Activated CD4-positive, alpha-beta T cell treated with anti-CD3 and anti-CD28 coated beads for 36 hours (primary cell): ENCODE data around the gene GSTCD. TPM values are rescaled to one million over a fixed set of nuclear protein-coding genes. Genes with fewer than 3 reads are reported as not detected.

Source experiments
- ATAC-seq: fragments of 200-7000 bp; cut with Tn5 transposase; one replicate; pipeline ENCODE4 v1.10.0; 2021; ENCODE audit warnings: mild to moderate bottlenecking, moderate library complexity
- CTCF ChIA-PET: fragments of 350-600 bp; sonication (Branson Sonifier 250); formaldehyde crosslinking; loops from one replicate; lab custom pipeline; 2021; ENCODE audit warnings: antibody characterized with exemption; lab: Charles Lee
- POLR2A ChIA-PET: fragments of 350-600 bp; sonication (Branson Sonifier 250); formaldehyde crosslinking; loops from one replicate; lab custom pipeline; 2021; ENCODE audit warnings: antibody characterized with exemption, inconsistent platforms; lab: Charles Lee
- DNase-seq: peaks from one replicate; pipeline ENCODE4 v3.0.0-alpha.2; 2020
- H3K27ac Mint-ChIP-seq: one replicate; pipeline ENCODE4 v1.8.0; 2021; ENCODE audit warnings: mixed read lengths
- H3K27me3 Mint-ChIP-seq: one replicate; pipeline ENCODE4 v1.8.0; 2021; ENCODE audit warnings: mixed read lengths
- H3K36me3 Mint-ChIP-seq: one replicate; pipeline ENCODE4 v1.8.0; 2021; ENCODE audit warnings: low read depth, mixed read lengths
- H3K4me1 Mint-ChIP-seq: one replicate; pipeline ENCODE4 v1.8.0; 2021; ENCODE audit warnings: mixed read lengths
- H3K4me3 Mint-ChIP-seq: one replicate; pipeline ENCODE4 v1.8.0; 2021; ENCODE audit warnings: mild to moderate bottlenecking, moderate library complexity, mixed read lengths
- H3K9me3 Mint-ChIP-seq: one replicate; pipeline ENCODE4 v1.8.0; 2021; ENCODE audit warnings: low read depth, mixed read lengths
- intact Hi-C, 2 experiments: fragments of 100-400 bp; cut with DNase I in 1 of 2; cut with micrococcal nuclease in 1 of 2; formaldehyde crosslinking; loops; one replicate each; pipeline versions ENCODE4 v1.14.2 to v1.15.1; 2022 to 2024; cut with DNase I, micrococcal nuclease
- total RNA-seq, 2 experiments: library from RNA; stranded (reverse); gene quantifications; one replicate each; pipeline ENCODE4 v1.2.3, GENCODE V29; 2021

The GSTCD gene
- total RNA-seq: 10 to 100 TPM; 16.1 to 16.3 TPM

DNA sequence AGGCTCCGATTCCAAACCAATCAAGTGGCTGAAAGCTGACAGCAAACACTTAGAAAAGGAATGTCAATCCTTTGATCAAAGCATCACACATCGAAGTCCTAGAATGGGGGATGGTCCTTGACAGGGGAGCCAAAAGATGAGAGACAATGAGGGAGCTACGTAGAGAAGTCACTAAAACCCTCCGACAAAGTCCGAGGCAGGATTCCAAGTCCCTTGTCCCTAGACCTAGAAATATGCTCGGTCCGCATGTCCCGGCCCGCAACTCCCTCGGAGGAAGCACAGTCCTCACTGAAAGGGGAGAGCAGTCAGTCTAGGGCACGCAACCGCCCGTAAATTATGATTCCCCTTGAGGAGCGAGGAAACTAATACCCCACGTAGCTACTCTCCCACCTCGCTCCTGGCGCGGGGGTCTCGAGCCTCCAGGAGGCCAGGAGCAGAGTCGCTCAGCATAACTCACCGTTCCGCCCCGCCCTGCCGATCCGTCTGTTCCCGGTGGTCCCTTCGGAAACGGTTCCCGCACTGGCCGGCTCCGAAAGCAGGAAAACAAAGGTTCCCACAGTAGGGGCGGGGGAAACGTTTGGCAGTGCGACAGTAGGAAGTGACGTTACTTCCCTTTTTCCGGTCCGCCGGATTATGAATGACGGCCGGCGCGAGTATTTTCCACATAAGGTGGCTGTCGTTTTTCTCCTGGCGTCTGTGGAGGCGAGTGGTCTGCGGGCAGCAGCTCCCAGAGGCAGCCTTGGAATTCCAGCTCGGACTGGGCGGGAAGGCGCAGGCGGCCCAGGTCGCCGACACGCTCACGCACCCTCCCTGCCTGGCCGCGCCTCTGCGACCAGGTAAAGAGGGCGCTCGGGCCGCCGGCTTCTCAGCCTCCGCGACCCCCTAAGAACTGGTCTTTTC is at the start of gene GSTCD, which contains the start of gene INTS12:
Gene GSTCD, plus strand, starts transcription at position 604 of the 900 bp plus-strand sequence. CDS start 8,830 bp downstream, outside the sequence.
Gene INTS12, minus strand, starts transcription at position 509 of the 900 bp plus-strand sequence. CDS start 8,684 bp downstream, outside the sequence.
- POLR2A ChIA-PET: interaction anchor here (0.7 kb wide), 1 partner anchor 1719 kb away, joined by 3 read pairs; no protein-coding TSS in a partner anchor
- Mint-ChIP-seq H3K9me3 (no peaks in the 10 kb centered on the region), H3K27me3 (no peaks in the 10 kb centered on the region), H3K36me3 (peaks cover 4% of the 10 kb centered on the region), H3K4me3 (peak within 1 kb of the TSS; percentile 98), H3K4me1 (peaks cover 26% of the 10 kb centered on the region), H3K27ac (peak within 1 kb of the TSS; percentile 96)
- CTCF ChIA-PET: interaction anchor here (1.2 kb wide), 1 partner anchor 11 kb away, joined by 3 read pairs; no protein-coding TSS in a partner anchor
- ATAC-seq: peak; percentile 93
- DNase-seq: peak; percentile 93
- intact Hi-C loops: loop anchor here (1.0 to 10.0 kb wide), 7 partner anchors 235 to 648 kb away; partner anchors contain the start of genes AIMP1 (in 2 of the 2), TBCK (in 2 of the 2) and PPA2 (in 1 of the 2)

DNA sequence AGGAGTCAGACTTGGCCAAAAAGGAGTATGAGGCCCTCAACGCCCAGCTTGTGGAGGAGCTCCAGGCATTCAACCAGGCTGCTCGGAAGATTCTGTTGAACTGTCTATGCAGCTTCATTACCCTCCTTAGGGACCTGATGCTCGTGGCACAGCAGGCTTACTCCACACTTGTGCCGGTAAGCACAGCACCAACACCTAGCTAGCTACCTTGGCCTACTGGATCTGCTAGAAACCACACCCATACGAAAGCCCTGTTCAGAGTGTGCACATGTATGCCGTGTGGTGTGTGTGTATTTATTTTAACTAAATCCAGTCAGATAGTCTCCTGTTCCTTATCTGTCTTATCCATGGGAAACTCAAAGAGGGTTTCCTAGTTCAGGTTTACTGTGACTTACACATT is 49.4 kb upstream of the GSTCD start:
- DNase-seq (no peak), ATAC-seq (no peak)
- POLR2A ChIA-PET: no interaction called here
- intact Hi-C loops: no loop called here
- H3K27ac Mint-ChIP-seq: no peak overlapping the region
- H3K4me1 Mint-ChIP-seq: no peaks in the 10 kb centered on the region
- no peaks in the 10 kb centered on the region for H3K9me3 Mint-ChIP-seq
- no peaks in the 10 kb centered on the region for H3K36me3 Mint-ChIP-seq
- H3K27me3 Mint-ChIP-seq: peaks cover 9% of the 10 kb centered on the region
- CTCF ChIA-PET: interaction anchor here (1.6 kb wide), 1 partner anchor 9 kb away, joined by 4 read pairs; no protein-coding TSS in a partner anchor
- H3K4me3 Mint-ChIP-seq: no peak overlapping the region

GRCh38 chr4:105661028-105661427 is 47.6 kb upstream of the GSTCD start:
- no peaks in the 10 kb centered on the region for H3K9me3 Mint-ChIP-seq
- intact Hi-C loops: no loop called here
- no peak overlapping the region for H3K27ac Mint-ChIP-seq
- no peaks in the 10 kb centered on the region for H3K36me3 Mint-ChIP-seq
- peaks cover 14% of the 10 kb centered on the region for H3K27me3 Mint-ChIP-seq
- CTCF ChIA-PET: no interaction called here
- POLR2A ChIA-PET: interaction anchor here (0.7 kb wide), 1 partner anchor 975 kb away, joined by 5 read pairs; no protein-coding TSS in a partner anchor
- ATAC-seq: no peak
- no peaks in the 10 kb centered on the region for H3K4me1 Mint-ChIP-seq
- no peak for DNase-seq
- H3K4me3 Mint-ChIP-seq: no peak overlapping the region

- H3K4me3 Mint-ChIP-seq: no peak overlapping the region
- no peaks in the 10 kb centered on the region for H3K9me3 Mint-ChIP-seq
- CTCF ChIA-PET: interaction anchor here (1.0 kb wide), 1 partner anchor 13 kb away, joined by 3 read pairs; no protein-coding TSS in a partner anchor
- H3K4me1 Mint-ChIP-seq: no peaks in the 10 kb centered on the region
- H3K27ac Mint-ChIP-seq: no peak overlapping the region
- no peaks in the 10 kb centered on the region for H3K36me3 Mint-ChIP-seq
- ATAC-seq (no peak), DNase-seq (no peak)
- intact Hi-C loops: no loop called here
- H3K27me3 Mint-ChIP-seq: peaks cover 17% of the 10 kb centered on the region
- POLR2A ChIA-PET: no interaction called here
Measured at GRCh38 chr4:105662935-105663675, 45.5 kb upstream of the GSTCD start.

DNA sequence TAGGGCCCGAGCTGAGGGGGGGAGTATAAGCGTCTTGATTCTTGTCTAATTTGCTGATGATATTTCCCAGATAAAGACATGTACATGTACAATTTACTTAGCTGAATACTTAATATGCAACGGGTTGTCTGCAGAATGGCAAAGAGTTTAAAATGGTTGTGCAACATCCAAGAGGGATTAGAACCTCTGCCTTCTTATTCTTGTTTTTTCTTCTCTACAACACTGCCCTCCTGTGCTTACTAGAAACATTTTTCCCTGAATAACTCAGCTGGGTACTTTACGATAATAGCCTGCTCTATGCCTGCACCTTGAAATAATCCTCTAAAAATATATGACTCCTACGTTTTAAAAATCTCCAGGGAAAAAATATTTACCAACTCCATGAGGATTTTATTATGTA is 41.9 kb upstream of the GSTCD start:
- Mint-ChIP-seq H3K9me3 (no peaks in the 10 kb centered on the region), H3K27ac (no peak overlapping the region), H3K4me3 (no peak overlapping the region), H3K27me3 (peaks cover 14% of the 10 kb centered on the region), H3K36me3 (no peaks in the 10 kb centered on the region), H3K4me1 (no peaks in the 10 kb centered on the region)
- DNase-seq (no peak), ATAC-seq (no peak)
- intact Hi-C loops: no loop called here
- POLR2A ChIA-PET: no interaction called here
- CTCF ChIA-PET: interaction anchor here (1.0 to 1.4 kb wide), 3 partner anchors 11 to 792 kb away, joined by 3 read pairs; no protein-coding TSS in a partner anchor

GRCh38 chr4:105670684-105671083 is 37.9 kb upstream of the GSTCD start:
- H3K27me3 Mint-ChIP-seq: peaks cover 6% of the 10 kb centered on the region
- no peak overlapping the region for H3K27ac Mint-ChIP-seq
- H3K36me3 Mint-ChIP-seq: no peaks in the 10 kb centered on the region
- ATAC-seq: no peak
- intact Hi-C loops: no loop called here
- no peaks in the 10 kb centered on the region for H3K4me1 Mint-ChIP-seq
- no peak for DNase-seq
- POLR2A ChIA-PET: no interaction called here
- H3K4me3 Mint-ChIP-seq: no peak overlapping the region
- no peaks in the 10 kb centered on the region for H3K9me3 Mint-ChIP-seq
- CTCF ChIA-PET: interaction anchor here (0.6 kb wide), 1 partner anchor 56 kb away, joined by 4 read pairs; no protein-coding TSS in a partner anchor

DNA sequence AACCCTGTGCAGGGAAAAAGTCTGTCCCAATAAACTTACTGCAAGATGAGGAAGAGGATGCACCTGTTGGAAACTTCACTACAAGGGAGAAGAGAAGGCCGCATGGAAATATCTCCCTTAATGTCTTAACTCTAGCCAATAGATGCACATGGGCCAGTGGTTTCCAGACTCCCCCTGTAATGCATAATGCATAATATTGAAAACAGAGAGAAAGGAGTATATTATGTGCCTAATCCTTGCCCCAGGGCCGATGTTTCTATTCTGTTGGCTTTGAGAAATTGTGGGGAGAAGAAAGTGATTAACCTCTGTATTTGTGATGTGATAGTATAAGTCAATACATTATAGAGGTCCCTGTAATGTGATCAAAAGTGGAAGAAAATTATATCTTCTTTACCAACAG is 37.3 kb upstream of the GSTCD start:
- CTCF ChIA-PET: no interaction called here
- Mint-ChIP-seq H3K4me1 (no peaks in the 10 kb centered on the region), H3K36me3 (no peaks in the 10 kb centered on the region), H3K9me3 (no peaks in the 10 kb centered on the region), H3K4me3 (no peak overlapping the region), H3K27me3 (peaks cover 4% of the 10 kb centered on the region), H3K27ac (no peak overlapping the region)
- no peak for DNase-seq
- intact Hi-C loops: no loop called here
- POLR2A ChIA-PET: no interaction called here
- ATAC-seq: no peak

DNA sequence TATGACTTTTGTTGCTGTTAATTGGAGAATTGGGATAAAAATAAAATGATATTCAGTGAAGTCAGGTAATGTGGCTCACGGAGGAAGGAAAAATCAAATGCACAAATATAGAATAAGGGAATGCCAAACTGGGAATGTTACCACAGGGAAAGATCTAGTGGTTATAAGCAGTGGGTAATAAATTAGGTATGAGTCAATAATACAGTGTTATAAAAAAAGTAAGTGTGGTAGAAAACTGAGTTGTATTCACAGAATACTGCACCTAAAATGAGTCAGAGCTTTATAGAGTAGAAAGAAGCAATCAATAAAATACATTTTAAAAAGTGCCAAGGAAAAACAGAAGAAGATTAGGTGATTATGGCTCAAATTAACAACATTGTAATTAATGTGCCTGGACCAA is 34.6 kb upstream of the GSTCD start:
- Mint-ChIP-seq H3K27ac (no peak overlapping the region), H3K4me1 (no peaks in the 10 kb centered on the region), H3K36me3 (no peaks in the 10 kb centered on the region), H3K27me3 (peaks cover 2% of the 10 kb centered on the region), H3K9me3 (no peaks in the 10 kb centered on the region), H3K4me3 (no peak overlapping the region)
- ChIA-PET CTCF (no interaction called here), POLR2A (no interaction called here)
- no peak for ATAC-seq
- no peak for DNase-seq
- intact Hi-C loops: no loop called here

DNA sequence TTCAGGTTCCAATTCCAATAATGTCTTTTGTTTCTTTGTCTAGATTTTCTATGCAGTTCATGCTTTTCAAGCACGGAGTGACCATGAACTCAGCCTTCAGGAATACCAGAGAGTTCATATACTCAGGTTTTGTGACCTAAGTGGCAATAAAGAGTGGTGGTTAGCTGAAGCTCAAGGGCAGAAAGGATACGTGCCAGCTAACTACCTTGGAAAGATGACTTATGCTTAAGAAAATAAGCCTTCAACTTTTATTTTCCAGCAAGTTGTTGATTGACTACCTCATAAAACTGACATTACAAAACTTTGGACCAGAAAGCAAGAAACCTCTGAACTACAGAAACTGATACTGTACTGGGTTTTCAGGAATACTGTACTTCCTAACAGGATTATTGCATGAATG is 30.9 kb upstream of the GSTCD start:
- ChIA-PET POLR2A (no interaction called here), CTCF (no interaction called here)
- no peak overlapping the region for H3K27ac Mint-ChIP-seq
- no peak for ATAC-seq
- H3K36me3 Mint-ChIP-seq: peaks cover 5% of the 10 kb centered on the region
- intact Hi-C loops: no loop called here
- H3K4me1 Mint-ChIP-seq: no peaks in the 10 kb centered on the region
- peaks cover 2% of the 10 kb centered on the region for H3K27me3 Mint-ChIP-seq
- H3K4me3 Mint-ChIP-seq: no peak overlapping the region
- H3K9me3 Mint-ChIP-seq: no peaks in the 10 kb centered on the region
- no peak for DNase-seq

DNA sequence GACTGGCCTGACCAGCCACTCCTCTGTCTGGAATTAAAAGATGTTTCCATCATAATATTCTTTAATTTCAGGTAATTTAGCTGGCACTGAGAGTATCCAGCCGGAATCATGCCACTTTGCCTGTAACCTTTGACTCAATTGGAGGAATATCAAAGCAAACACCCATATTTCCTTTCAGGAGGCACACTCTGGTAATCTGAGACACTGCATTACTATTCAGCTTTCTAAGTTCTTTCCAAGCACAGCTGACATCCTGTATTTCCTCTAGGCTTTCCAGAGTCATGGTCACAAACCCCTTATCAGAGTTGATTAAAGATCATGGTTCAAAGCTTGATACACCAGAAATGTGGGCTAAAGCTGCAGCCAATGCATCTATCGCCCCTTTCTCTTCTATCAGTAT is 29.4 kb upstream of the GSTCD start:
- intact Hi-C loops: no loop called here
- no peak for DNase-seq
- H3K9me3 Mint-ChIP-seq: no peaks in the 10 kb centered on the region
- no peaks in the 10 kb centered on the region for H3K27me3 Mint-ChIP-seq
- no peaks in the 10 kb centered on the region for H3K4me1 Mint-ChIP-seq
- ATAC-seq: no peak
- H3K27ac Mint-ChIP-seq: no peak overlapping the region
- no peak overlapping the region for H3K4me3 Mint-ChIP-seq
- POLR2A ChIA-PET: no interaction called here
- CTCF ChIA-PET: interaction anchor here (0.8 to 1.1 kb wide), 2 partner anchors 48 to 748 kb away, joined by 3 read pairs; no protein-coding TSS in a partner anchor
- peaks cover 10% of the 10 kb centered on the region for H3K36me3 Mint-ChIP-seq

GRCh38 chr4:105683038-105683437 is 25.5 kb upstream of the GSTCD start:
- H3K36me3 Mint-ChIP-seq: peaks cover 15% of the 10 kb centered on the region
- H3K27me3 Mint-ChIP-seq: no peaks in the 10 kb centered on the region
- no peaks in the 10 kb centered on the region for H3K4me1 Mint-ChIP-seq
- H3K4me3 Mint-ChIP-seq: no peak overlapping the region
- ATAC-seq: no peak
- intact Hi-C loops: no loop called here
- no peak overlapping the region for H3K27ac Mint-ChIP-seq
- no peak for DNase-seq
- no peaks in the 10 kb centered on the region for H3K9me3 Mint-ChIP-seq
- ChIA-PET CTCF (no interaction called here), POLR2A (no interaction called here)
